Osteocyte (in vitro differentiated cells): Measurements from ENCODE around the gene TTC34. TPM values are rescaled to one million over a fixed set of nuclear protein-coding genes. Genes with fewer than 3 reads are reported as not detected.

Source experiments
- DNase-seq: peaks from one replicate; pipeline ENCODE4 v3.0.0; 2021; ENCODE audit warnings: mixed read lengths; ENCODE audit not compliant: unreplicated experiment; ENCODE audit errors: extremely low spot score
- H3K27ac Mint-ChIP-seq: one replicate; pipeline ENCODE4 v1.8.0; 2021; ENCODE audit warnings: mild to moderate bottlenecking, mixed read lengths; ENCODE audit not compliant: unreplicated experiment
- H3K27me3 Mint-ChIP-seq: one replicate; pipeline ENCODE4 v1.8.0; 2021; ENCODE audit warnings: mixed read lengths; ENCODE audit not compliant: unreplicated experiment
- H3K36me3 Mint-ChIP-seq: one replicate; pipeline ENCODE4 v1.8.0; 2021; ENCODE audit warnings: mixed read lengths; ENCODE audit not compliant: unreplicated experiment
- H3K4me1 Mint-ChIP-seq: one replicate; pipeline ENCODE4 v1.8.0; 2021; ENCODE audit warnings: mixed read lengths; ENCODE audit not compliant: unreplicated experiment
- H3K4me3 Mint-ChIP-seq: one replicate; pipeline ENCODE4 v1.8.0; 2021; ENCODE audit warnings: mild to moderate bottlenecking, moderate library complexity, mixed read lengths; ENCODE audit not compliant: unreplicated experiment
- H3K9me3 Mint-ChIP-seq: one replicate; pipeline ENCODE4 v1.8.0; 2021; ENCODE audit warnings: mixed read lengths; ENCODE audit not compliant: unreplicated experiment
- CTCF ChIP-seq: fragments of 200-600 bp; sonication (generic); IDR thresholded peaks from 2 replicates; pipeline ENCODE4 v1.5.0; 2021; ENCODE audit warnings: antibody characterized with exemption, mild to moderate bottlenecking, moderate library complexity
- total RNA-seq: library from RNA; stranded (reverse); gene quantifications from 2 replicates; pipeline ENCODE4 v1.2.1, GENCODE V29; 2021

The TTC34 gene
- total RNA-seq, 1 donor from 2014 or later = 1.7 TPM

DNA sequence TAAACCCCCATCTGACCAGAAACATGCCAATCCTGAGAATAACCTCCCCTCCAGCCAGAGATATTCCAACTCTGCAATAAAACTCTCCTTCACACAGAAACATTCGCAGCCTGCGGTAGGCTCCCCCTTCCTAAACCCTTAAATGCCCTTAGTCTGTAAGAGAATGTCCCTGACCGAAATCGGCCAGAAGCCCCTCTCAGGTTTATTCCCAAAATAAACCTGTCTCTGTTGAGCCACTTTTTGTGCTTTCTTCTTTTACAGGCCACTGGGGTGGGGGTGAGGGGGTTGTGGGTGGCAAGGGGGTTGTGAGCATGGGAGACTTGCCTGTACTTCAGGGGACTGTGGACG is 210.3 kb downstream of the TTC34 start:
- Mint-ChIP-seq H3K27ac (no peak overlapping the region), H3K9me3 (no peaks in the 10 kb centered on the region), H3K36me3 (peaks cover 1% of the 10 kb centered on the region), H3K4me3 (no peak overlapping the region), H3K4me1 (peaks cover 8% of the 10 kb centered on the region), H3K27me3 (no peaks in the 10 kb centered on the region)
- TF ChIP-seq CTCF = no peak
- no peak for DNase-seq

DNA sequence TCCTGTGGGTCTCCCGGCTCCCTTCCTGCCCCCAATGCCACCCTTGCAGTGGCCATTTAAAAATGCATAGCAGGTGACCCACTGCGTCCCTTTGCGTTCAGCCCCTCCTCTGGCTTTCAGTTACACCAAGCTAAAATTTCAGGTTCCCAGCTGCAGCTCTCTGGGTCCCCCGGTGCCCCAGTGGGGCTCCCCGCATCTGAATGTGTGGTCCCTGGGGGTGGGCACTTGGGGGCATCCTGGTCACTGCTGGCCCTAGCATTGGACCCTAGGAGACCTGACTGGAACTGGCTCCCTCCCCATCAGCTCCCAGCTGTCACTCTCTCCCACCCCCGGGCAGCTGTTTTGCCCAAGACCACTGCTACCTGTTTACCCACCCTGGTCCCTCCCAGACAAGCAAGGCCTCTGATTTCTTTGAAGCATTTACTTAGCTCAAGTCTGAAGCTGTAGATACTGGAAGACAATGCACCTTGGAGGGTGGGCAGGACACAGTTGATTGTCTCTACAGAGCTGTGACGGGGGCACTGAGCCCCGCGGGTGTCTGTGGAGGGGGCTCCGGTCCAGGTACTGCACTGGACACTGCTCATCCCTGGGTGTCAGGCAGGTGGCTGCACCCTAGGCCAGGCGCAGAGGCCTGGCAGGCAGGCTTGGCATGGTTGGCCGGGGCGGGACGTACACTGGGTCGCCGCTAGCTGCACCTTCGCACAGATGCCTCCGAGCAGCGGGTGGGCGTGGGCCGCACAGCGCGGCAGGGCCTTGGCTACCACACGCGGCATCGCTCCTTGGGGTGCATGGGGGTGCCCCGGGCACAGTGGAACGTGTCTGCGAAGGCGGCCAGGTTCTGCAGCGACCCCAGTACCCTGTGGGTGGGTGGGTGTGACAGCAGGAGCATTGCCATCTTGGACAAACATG is 211.0 kb downstream of the TTC34 start:
- no peak overlapping the region for H3K4me3 Mint-ChIP-seq
- DNase-seq = no peak
- peaks cover 11% of the 10 kb centered on the region for H3K4me1 Mint-ChIP-seq
- H3K27me3 Mint-ChIP-seq = no peaks in the 10 kb centered on the region
- peaks cover 1% of the 10 kb centered on the region for H3K36me3 Mint-ChIP-seq
- no peaks in the 10 kb centered on the region for H3K9me3 Mint-ChIP-seq
- H3K27ac Mint-ChIP-seq = no peak overlapping the region
- TF ChIP-seq CTCF = no peak

- H3K36me3 Mint-ChIP-seq = peaks cover 1% of the 10 kb centered on the region
- no peak for DNase-seq
- no peaks in the 10 kb centered on the region for H3K27me3 Mint-ChIP-seq
- H3K9me3 Mint-ChIP-seq = no peaks in the 10 kb centered on the region
- TF ChIP-seq CTCF = no peak
- peaks cover 13% of the 10 kb centered on the region for H3K4me1 Mint-ChIP-seq
- H3K4me3 Mint-ChIP-seq = no peak overlapping the region
- no peak overlapping the region for H3K27ac Mint-ChIP-seq
These were observed 211.9 kb downstream of the TTC34 start for GRCh38 chr1:2589431-2590232.

DNA sequence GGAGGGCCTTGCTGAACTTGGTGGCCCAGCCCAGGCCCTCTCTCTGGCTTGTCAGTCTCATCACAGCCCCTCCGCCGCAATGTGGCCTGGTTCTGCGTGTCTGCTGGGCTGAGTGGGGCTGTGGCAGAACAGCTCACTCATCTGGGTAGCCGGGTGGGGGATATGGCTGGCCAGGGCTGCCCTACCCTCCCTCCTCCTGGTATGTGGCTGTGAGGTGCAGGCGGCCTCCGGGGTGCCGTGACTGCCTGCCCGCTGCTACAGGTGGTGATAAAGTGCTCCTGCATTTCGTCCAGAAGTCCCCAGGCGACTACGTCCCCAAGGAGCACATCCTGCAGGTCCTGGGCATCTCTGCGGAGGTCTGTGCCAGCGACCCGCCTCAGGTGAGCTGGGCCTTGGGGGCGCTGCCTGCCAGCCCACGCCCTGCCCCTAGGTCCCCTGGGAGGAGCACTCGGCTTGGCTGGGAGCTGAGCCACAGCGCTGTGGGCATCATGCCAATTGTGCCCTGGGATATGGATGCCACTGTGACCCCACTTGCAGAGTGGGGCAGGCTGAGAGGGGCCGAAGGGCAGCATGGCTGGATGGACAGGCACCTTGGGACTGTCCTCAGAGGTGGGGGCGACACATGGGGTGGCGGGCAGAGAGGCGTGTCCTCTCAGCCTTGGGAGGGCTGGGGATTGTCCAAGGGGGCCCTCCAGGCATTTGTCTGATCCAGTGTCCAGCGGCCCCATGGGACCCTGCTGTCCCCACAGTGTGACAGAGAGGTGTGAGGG is 212.6 kb downstream of the TTC34 start:
- Mint-ChIP-seq H3K27me3 (no peaks in the 10 kb centered on the region), H3K4me1 (peaks cover 15% of the 10 kb centered on the region), H3K9me3 (no peaks in the 10 kb centered on the region), H3K4me3 (peak overlapping the region; percentile 35), H3K36me3 (peaks cover 1% of the 10 kb centered on the region), H3K27ac (no peak overlapping the region)
- no peak for DNase-seq
- TF ChIP-seq CTCF = no peak
